ENCODE results near the gene IL32. TPM values are rescaled to one million over a fixed set of nuclear protein-coding genes. Genes with fewer than 3 reads are reported as not detected.

Gene IL32
- total and polyA plus RNA-seq, 8 donors = 59.4 to 310 (median 65.5) TPM

GRCh38 chr16:3106205-3106928 lies 40.9 kb downstream of the IL32 start:
- TF ChIP-seq CTCF (IDR thresholded peaks at IDR 0.05) = no peak
- Histone ChIP-seq H3K36me3 (no peaks in the 10 kb centered on the region), H3K27me3 (no peaks in the 10 kb centered on the region), H3K4me1 (peaks cover 6 to 25% of the 10 kb centered on the region in 2 donors), H3K27ac (peak overlapping the region; percentile 80 to 88), H3K4me3 (peak overlapping the region; percentile 50 to 60), H3K9me3 (no peaks in the 10 kb centered on the region)
- intact Hi-C loops (cut with DNase I) = no loop called here
- peak; percentile 70 to 95 (median 90) for DNase-seq
- peak; percentile 98 for ATAC-seq

GRCh38 chr16:3112058-3112880 lies 46.8 kb downstream of the IL32 start, which contains the start of gene ZNF205:
ZNF205 (plus strand) TSS chr16:3112586; CDS start chr16:3113431, 845 bp downstream.
- Histone ChIP-seq H3K9me3 (no peaks in the 10 kb centered on the region), H3K4me3 (peak within 1 kb of the TSS; percentile 66 to 68), H3K27ac (peak within 1 kb of the TSS; percentile 56 to 73), H3K4me1 (peaks cover 13 to 29% of the 10 kb centered on the region in 2 donors), H3K36me3 (peaks cover 0 to 22% of the 10 kb centered on the region in 2 donors), H3K27me3 (peaks cover 0 to 5% of the 10 kb centered on the region in 2 donors)
- peak in 3 of 4 donors; percentile 71 to 86 (median 71) for DNase-seq
- peak; percentile 98 for ATAC-seq
- intact Hi-C loops (cut with DNase I) = no loop called here
- TF ChIP-seq CTCF (IDR thresholded peaks at IDR 0.05) = no peak

- Histone ChIP-seq H3K4me1 (peaks cover 12 to 25% of the 10 kb centered on the region in 2 donors), H3K27me3 (peaks cover 0 to 5% of the 10 kb centered on the region in 2 donors), H3K27ac (peak overlapping the region; percentile 56 to 73), H3K36me3 (peaks cover 0 to 26% of the 10 kb centered on the region in 2 donors), H3K4me3 (peak overlapping the region; percentile 66 to 68), H3K9me3 (no peaks in the 10 kb centered on the region)
- ATAC-seq (peak; percentile 9), DNase-seq (peak in 3 of 4 donors; percentile 41 to 79 (median 69))
- intact Hi-C loops (cut with DNase I) = no loop called here
- TF ChIP-seq CTCF (IDR thresholded peaks at IDR 0.05) = no peak
Observed at GRCh38 chr16:3112881-3113574, 47.6 kb downstream of the IL32 start.

GRCh38 chr16:3113765-3114479 lies 48.5 kb downstream of the IL32 start:
- intact Hi-C loops (cut with DNase I) = no loop called here
- TF ChIP-seq CTCF (IDR thresholded peaks at IDR 0.05) = no peak
- Histone ChIP-seq H3K27ac (no peak overlapping the region), H3K9me3 (no peaks in the 10 kb centered on the region), H3K4me3 (peak overlapping the region; percentile 66 to 68), H3K36me3 (peaks cover 0 to 35% of the 10 kb centered on the region in 2 donors), H3K27me3 (peaks cover 0 to 5% of the 10 kb centered on the region in 2 donors), H3K4me1 (peaks cover 12 to 25% of the 10 kb centered on the region in 2 donors)
- no peak for ATAC-seq
- DNase-seq = peak in 1 of 4 donors; percentile 24
